Measurements from ENCODE around the gene SLC12A6.
"Not testable (repeated sequence)": the region's sequence is repeated elsewhere in the genome, so short reads cannot be mapped to it uniquely, and the experiment has no call there.

The SLC12A6 gene

DNA sequence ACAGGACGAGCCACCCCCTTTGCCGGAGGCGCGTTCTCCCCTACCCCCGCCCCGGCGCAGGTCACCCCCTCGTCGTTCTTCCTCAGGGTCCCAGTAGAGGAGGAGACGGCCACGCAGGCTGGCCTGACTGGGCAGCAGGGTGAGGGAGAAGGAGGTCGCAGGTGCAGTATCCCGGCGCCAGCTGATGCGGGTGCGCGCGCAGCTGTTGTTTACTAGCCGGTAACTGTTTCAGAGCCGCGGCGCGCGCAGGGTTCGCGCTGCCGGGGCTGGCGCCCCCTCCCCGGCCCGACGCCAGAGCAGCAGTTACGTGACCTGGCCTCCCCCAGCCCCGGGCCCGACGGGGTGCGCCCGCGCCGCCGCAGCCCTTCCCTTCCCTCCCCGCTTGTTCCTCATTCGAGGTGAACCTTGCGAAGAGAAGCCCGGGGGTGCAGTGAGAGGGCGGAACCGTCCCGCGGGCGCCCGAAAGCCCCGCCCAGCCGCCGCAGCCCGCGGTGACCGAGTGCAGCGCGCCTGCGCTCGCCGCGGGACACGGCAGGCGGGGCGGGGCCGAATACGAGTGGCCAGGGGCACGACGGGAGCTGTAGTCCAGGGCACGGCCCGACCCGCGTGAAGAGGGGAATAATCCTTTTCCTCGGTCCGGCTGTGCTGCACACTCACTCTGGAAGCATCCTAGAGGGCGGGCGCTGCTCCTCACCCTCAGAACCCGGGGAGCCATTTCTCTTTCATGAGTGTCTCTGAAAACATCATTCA lies at the start of gene SLC12A6:
Gene SLC12A6, minus strand, starts transcription at position 225 of the 750 bp plus-strand sequence. CDS start 1,101 bp downstream, outside the sequence.
- DNase-seq, result peak; percentile 89

DNA sequence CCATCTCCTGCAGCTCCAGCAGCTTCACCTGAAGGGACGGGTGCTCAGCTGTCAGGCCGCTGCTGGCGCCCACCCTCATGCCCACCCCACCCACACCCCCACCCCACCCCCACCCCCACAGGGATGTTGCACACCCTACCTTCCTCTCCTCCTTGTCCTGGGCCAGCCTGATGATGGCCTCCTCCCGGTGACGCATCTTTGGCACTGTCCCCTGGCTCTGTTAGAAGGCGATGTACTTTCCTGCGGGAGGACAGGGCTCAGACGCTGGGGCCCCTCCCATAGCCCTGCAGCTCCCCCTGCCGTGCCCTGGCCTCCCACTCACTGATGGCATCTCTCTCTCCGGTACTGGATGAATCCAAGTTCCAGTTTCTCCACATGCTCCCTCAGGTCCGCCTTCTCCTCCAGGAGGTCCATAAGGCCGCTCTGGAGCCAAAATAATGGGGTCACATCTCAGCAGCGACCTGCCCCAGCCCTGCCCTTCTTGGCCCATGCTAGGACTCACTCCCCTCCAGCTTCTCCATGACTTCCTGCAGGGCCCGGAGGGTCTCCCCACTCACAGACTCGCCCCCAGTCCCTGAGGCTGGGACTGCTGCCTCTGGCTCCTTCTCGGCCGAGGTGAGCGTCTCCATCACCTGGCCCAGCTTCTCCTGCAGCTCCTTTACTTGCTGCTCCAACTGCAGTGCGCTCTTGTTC lies 44.4 kb upstream of the SLC12A6 start:
- DNase-seq, result not testable (repeated sequence)

DNA sequence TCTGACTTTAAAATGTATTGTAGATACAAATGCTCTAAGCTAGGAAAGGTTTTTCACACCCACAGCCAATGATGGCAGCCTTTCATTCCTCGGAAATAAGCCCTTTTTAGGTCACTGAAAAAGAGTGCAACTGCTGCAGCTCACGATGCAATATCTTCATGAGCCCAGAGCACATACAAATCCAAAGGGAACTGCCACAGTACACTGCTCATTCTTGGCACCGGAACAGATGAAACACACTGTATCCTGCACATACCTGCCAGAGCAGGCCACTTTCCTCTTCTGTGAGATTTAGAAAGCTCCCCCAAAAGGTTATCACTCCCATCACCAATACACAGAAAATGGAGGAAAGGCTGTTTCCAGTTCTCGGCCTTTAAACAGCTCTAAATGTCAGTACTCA lies 42.9 kb upstream of the SLC12A6 start:
- not testable (repeated sequence) for DNase-seq

DNA sequence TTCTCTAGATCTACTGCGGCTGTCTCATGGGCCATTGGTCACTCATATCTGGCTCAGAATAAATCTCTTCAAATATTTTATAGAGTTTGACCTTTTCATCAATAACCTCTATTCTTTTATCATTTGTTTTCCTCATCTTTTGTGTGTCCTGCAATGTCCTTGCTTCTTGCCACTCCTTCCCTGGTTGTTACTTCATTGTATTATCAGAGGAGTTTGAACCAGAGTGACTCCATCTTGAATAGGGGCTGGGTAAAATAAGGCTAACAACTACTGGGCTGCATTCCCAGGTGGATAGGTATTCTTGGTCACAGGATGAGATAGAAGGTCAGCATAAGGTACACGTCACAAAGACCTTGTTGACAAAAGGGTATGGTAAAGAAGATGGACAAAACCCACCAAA lies 39.3 kb upstream of the SLC12A6 start:
- DNase-seq, result no peak

DNA sequence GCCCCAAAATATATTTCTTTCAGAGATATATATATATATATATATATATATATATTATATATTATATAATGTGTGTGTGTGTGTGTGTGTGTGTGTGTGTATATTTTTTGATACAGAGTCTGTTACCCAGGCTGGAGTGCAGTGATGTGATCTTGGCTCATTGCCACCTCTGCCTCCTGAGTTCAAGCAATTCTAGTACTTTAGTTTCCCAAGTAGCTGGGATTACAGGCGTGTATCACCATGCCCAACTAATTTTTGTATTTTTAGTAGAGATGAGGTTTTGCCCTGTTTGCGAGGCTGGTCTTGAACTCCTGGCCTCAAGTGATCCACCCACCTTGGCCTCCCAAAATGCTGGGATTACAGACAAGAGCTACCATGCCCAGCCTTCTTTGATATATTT lies 38.0 kb upstream of the SLC12A6 start:
- not testable (repeated sequence) for DNase-seq

DNA sequence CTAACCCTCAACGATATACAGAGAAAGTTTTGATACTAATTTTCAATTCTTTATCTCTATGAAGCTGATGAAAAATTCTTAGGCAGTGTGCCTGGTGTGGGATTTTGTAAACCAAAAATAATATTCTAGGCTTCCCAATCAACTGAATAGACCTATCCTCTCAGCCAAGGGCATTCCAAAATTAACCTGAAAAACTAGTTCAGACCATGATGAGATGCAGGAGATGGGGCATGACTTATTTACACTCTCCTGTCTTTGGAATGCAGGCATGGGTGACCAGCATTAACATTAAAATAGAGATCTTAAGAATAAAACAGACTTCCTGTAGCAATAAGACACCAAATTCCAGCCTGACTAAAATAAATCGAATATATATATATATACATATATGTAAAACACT lies 37.2 kb upstream of the SLC12A6 start:
- DNase-seq, result no peak

DNA sequence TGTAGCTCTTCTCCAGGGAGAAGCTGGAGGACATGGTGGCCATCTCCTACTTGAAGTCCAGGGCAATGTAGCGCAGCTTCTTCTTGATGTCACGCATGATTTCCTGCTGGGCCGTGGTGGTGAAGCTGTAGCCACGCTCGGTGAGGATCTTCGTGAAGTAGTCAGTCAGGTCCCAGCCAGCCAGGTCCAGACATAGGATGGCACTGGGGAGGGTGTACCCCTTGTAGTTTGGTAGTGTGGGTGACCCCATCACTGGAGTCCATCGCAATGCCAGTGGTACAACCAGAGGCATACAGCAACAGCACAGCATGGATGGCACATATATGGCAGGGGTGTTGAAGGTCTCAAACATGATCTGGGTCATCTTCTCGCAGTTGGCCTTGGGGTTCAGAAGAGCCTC lies 36.4 kb upstream of the SLC12A6 start:
- DNase-seq, result no peak

DNA sequence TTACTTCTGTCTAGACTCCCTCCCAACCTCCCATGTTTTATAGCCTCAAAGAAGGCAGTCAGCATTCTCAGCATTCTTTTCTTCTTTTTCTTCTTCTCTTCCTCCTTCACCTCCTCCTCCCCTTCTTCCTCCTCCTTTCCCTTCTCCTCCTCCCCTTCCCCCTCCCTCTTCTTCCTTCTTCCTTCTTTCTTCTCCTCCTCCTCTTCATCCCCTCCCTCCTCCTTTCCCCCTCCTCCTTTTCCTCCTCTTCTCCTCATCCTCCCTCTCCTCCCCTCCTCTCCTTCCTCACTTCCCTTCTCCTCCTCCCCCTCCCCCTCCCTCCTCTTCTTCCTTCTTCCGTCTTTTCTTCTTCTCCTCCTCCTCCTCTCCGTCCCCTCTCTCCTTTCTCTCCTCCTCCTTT lies 33.1 kb upstream of the SLC12A6 start:
- DNase-seq, result no peak

DNA sequence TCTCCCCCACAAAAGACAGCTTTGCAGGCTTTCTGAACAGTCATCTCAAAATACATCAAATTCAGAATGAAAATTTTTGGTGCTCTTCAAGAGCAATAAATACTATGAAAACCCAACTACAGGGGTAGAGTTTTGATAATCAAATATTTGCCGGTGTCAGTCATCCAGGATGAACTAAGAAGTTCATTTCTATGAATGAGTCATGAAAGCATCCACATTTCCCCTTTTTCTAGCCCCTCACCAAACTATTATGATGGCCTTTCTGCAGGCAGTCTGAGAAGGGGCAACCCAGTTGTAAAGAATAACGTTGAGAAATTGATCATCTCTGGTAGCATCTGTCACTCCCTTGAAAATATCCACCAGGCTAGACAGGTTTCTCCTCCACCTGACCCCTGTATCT lies 32.5 kb upstream of the SLC12A6 start:
- DNase-seq, result no peak

DNA sequence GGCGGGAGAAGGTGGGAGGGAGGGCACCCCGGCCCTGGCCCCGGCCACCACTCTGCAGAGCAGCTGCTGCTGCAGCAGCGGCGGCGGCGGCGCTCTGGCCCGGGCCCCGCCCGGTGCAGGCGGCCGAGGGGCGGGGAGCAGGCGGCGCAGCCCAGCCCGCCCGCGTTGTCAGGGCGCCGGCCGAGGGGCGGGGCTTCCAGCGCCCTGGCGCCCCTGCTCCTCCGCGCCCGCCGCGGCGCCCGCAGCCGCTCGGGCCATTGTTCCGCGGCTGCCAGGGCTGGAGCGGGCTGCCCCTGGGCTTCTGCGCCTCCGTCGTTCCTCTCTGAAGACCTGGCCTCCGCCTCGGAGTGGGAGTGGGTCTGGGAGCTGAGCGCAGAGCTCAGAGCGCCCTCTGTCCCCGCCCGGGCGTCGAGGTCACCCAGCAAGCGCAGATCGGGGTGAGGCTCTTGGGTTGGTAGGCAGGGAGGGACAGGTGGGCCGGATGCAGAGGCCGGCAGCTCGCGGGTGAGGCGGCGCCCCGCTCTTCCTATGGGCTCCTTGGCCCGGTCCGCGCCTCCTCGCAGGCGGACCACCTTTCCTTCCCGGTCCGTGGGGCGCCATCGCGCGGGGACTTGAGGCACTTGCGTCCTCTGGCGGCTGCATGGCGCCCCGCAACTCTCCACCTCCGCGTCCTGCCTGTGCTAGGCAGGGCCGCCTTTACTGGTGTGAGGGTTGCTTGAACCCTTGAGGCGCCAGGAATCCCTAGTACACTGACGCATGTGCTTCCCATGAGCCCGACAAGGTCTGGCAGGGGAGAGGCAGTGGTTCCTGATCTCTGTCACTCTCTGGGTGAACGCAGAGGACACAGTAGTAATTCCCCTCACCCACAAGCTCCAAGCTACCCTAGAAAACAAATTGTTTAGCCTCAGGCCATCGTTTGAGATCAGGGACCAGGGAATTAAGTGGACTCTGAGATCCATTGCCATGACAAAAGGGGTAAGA lies 29.8 kb upstream of the SLC12A6 start, which contains the start of gene LPCAT4:
Gene LPCAT4, minus strand, starts transcription at position 96 of the 981 bp plus-strand sequence. CDS start 96 bp downstream, outside the sequence.
- DNase-seq, result peak; percentile 89

DNA sequence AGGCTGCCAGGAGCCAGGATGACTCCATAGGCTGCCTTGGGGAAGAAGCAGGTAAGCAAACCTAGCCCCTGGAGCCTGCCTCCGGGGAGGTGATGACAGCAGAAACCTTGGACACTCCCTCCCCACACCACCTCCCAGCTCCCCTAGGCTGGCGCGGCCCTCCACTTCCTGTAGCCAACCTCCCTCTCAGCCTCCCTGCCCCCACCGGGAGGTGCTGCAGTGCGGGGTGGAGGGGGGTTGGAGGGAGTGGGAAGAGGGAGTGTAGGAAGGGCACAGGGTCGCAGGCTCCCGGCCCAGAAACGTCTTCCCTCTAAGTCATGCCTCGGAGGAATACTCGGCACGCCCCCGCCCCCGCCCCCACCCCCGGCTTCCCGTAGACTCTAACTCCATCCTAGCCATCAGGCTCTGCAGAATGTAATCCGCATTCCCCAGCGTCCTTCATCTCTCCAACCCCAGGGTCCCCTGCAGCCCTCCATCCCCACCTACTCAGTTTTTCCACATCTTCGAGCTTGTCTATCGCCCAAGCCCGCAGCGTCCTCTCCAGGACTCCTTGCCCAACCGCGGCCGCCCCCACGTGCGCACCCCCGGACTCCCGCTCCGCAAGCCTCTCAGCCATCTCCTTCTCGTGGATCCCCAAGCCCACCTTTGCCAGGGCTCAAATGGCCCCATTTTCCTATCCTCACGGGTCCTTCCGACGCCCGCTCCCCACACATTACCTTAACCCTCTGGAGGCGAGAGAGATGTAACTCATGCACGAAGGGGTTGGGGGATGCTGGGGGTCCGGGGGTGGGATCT lies 28.9 kb upstream of the SLC12A6 start:
- DNase-seq, result peak; percentile 45

DNA sequence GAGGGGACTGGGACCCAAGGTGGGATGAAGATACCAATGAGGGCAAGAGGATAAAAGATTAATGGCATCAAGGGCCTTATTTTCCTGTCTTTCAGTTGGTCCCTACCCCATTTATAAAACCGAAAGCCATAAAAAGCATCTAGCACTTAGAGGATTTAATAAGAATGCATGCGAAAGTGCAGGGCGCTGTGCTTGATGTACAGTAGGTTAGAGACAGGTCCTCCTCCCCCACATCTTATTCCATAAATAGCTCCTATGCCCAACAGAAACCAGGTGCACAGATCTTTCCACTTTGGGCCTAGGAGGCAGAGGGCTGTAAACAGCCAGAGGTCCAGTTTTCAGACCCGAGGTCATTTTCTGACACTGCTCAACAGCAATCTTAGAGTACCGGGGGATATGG lies 28.3 kb upstream of the SLC12A6 start:
- DNase-seq, result no peak

DNA sequence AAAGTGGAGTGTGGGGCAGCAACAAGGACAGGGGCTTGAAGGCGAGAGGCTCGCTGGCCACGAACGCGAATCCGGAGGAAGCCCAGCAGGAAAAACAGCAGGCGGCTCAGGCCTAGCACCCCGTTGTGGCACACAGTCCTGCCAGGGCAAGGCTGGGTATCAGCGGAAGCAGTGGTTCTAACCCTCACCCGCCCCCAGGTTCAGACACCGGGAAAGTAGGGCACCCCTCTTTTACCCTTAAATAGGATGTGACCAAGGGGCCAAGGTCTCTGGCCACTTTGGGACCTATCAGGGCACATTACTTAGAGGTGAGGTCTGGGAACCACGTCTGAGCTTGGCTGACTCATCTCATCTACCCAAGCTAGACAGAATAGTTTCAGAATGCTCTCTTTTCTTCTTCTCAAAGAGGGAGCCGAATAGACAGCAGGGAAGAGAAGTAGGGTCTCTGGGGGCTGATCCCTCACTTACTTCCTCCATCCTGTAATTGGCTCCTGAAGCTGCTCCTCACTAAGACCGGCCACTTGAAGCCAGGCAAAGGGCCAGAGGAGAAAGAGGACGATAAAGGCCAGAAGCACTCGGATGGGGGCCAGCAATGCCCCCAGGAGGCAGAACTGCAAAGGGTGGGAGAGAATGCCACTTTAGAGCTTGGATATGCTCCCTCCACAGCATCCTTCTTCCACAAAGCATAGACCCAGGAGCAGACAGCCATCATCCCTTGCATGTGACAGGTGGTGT lies 27.7 kb upstream of the SLC12A6 start:
- peak; percentile 8 for DNase-seq

DNA sequence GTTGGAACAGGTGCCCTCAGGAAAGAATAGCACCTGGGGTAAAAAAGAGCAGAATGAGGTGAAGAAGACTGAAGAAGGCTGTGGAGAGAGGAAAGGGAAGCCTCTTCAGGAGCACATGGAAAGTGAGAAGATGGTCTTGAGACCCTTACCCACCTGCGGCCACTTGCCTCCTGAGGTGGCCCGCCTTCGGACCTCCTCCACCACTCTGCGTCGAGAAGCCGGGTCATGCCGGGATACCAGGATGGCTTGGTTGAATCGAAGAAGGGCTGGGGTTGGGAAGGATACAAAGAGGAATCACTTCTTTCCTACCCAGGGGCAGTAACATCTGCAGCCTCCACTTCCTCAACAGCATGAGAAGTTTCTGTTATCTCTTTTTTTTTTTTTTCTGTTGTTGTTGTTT lies 26.5 kb upstream of the SLC12A6 start:
- DNase-seq, result no peak

DNA sequence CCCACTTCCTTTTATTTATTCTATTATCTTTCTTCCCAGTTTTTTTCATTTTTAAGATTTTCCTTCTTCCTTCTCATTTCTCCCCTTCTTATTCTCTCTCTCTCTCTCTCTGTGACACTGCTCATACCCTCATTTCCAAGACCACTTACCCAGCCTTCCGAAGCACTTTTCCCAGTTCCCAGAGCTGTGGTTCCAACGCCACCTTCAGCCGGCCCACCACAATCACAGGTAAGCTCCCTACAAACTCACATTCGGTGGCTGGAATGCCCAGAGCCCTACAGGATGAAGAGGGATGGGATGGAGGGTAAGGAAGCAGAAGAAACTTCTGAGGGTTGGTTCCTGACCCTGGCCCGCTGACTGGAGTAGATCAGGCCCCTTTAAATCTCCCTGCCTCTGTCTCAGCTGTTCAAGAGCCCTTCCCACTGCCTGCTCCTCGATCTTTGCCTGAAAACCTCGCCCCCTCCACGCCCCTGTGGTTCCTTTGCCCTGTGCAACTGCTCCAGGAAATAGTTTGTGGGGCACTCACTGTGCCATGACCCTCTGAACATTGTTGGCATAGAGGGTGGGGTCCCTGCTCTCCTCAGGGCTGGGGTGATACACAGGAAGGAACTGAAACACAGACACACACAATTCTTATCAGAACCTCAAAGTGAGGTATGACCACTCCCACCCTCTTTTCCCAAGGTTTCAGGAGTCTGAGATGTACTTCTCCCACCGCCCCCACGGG lies 24.6 kb upstream of the SLC12A6 start:
- DNase-seq, result no peak

DNA sequence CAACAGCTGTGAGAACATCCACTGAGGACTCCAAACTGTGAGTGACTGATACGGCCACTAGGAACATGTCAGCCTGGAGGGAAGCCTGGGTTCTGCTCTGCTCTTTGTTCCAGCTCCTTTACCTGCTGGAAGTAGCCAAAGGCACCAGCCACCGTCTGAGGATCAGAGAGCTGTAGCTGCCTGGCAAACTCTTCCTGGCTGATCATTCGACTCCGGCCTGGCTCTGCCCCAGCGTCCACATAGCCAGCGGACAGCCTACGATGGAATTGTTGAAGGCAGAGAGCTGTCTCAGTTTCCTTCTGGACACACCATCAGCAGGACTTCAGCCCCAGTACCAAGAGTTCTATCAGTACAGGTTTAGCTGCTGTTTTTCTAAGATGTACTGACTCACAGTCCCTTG lies 23.7 kb upstream of the SLC12A6 start:
- no peak for DNase-seq

DNA sequence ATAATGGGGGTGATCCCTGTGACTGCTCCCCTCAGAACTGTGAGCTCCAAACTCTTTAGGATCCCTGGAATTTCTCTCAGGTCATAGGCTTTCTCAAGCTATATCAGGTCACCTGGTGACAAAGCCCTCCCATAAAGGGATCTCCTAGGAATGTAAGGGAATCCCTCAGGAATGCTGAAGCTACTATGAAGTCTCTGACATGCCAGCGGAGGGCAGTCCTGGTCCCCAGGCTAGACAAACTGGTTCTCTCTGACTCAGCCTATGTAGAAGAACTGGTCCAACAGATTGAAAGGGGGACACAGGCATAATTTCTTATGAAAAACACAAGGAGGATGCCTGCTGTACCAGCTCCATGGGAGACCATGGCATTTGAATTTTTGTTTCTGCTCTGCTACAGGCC lies 22.7 kb upstream of the SLC12A6 start:
- no peak for DNase-seq

DNA sequence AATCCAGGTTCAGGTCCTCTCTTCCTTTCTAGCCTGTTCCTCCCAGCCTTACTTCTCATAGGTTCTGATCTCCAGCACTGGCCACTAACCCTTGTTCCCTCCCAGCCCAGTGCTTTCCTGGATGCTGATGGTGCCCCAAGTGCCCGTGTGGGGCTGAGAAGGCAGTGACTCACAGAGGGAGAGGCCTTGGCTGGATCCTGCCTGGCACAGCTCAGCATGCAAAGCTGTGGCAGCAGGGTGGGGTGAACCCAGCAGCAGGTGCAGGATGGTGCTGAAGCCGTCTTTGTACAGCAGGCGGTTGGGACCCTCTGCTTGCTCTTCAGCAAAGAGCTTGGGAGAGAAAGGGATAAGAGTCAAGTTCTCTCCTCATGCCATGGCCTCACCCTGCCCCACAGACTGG lies 21.8 kb upstream of the SLC12A6 start:
- DNase-seq, result no peak

DNA sequence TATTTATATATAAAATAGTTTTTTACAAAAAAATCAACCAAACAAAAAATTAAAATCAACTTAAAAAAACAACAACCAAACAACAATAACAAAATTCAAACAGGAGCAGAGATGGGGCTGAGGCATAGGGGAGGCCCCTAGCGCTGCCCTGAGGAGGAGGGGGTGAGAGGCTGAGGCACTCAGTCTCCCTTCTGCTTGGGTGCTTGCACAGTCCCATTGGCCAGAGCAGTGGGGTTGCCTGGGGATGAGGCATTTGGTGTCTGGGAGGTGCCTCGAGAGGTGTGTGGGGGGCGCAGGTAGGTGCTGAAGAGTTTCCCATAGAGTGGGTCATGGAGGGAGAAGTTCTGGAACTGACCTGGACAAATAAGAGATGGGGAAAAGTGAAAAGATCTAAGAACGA lies 21.4 kb upstream of the SLC12A6 start:
- no peak for DNase-seq

DNA sequence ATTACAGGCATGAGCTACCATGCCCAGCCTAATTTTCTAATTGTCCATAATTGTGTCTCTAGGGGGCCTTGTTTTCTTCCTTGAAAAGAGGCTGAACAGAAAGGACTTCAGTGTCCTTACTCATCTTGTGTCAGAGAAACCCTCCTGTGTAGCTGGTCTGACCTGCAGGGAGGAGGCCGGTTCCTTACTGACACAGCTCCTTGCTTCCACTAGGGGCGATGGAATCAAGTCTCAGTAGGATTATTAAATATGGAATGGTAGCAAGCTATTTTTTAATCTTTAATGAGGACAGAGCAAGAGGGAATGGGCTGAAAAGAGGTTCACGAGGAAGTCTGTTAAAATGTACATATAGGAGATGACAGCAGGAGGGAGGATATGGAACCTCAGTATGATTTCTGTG lies 20.8 kb upstream of the SLC12A6 start:
- DNase-seq, result no peak

DNA sequence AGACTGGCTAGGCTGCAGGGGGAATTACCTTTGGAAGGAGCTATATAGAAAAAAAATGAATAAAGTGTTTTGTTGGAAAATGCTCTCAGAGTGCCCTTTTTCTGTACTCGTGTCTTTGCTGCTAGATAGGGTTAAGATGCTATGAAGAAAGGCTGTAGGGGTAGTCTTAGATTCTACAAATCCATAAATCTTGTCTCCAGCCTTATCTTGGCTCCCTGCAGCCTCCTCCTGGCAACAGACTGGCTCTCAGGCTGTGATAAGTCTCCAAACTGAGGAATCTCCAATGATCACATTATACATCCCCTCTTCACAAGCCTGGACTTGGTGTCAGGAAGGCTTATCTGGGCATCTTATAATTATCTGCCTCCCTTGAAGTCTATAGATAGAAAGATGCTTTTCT lies 20.1 kb upstream of the SLC12A6 start:
- no peak for DNase-seq

Measured in stimulated activated CD4-positive, alpha-beta T cell treated with anti-CD3 and anti-CD28 coated beads, Interleukin-4, amount 100 ng/mL, for 24 hours (primary cell).